SK-N-SH treated with all-trans-retinoic acid at 6 μM for 48 hours (cell line): ENCODE measurements around the gene MYL12B.

Source experiments
- ISL1 ChIP-seq: fragments of 250-450 bp; sonication (Bioruptor Pico); IDR thresholded peaks from 2 replicates; pipeline ENCODE4 v2.1.2; 2022; ENCODE audit warnings: mild to moderate bottlenecking, moderate library complexity
- ZC3H10 ChIP-seq: fragments of 250-450 bp; sonication (Bioruptor Pico); IDR thresholded peaks from 2 replicates; pipeline ENCODE4 v1.5.1; 2021; ENCODE audit warnings: mild to moderate bottlenecking, moderate library complexity
- TF ChIP-seq, protein P1 (sequence below): fragments of 250-450 bp; sonication (Bioruptor Pico); IDR thresholded peaks from 2 replicates; pipeline ENCODE4 v1.8.0; 2020; ENCODE audit warnings: mild to moderate bottlenecking, moderate library complexity, borderline replicate concordance

DNA sequence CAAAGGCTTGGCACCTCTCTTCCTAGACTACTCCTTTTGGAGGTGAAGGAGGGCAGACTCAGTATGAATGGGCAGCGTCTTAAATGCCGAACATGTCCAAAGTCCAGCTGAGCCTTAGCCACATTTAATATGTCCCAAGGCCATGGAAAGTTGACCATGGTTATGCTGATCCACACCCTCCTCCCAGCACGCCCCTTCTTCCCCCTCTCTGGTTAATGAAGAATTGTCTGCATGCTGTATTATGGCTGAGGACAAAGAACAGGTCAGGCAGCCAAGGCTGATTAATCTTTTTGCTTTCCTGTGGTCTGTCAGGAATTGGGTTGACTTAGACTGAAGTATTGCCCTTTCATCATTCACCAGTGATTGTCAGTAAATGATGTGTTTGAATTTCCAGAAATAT, 36.3 kb upstream of the MYL12B start:
- TF ChIP-seq, protein P1, sequence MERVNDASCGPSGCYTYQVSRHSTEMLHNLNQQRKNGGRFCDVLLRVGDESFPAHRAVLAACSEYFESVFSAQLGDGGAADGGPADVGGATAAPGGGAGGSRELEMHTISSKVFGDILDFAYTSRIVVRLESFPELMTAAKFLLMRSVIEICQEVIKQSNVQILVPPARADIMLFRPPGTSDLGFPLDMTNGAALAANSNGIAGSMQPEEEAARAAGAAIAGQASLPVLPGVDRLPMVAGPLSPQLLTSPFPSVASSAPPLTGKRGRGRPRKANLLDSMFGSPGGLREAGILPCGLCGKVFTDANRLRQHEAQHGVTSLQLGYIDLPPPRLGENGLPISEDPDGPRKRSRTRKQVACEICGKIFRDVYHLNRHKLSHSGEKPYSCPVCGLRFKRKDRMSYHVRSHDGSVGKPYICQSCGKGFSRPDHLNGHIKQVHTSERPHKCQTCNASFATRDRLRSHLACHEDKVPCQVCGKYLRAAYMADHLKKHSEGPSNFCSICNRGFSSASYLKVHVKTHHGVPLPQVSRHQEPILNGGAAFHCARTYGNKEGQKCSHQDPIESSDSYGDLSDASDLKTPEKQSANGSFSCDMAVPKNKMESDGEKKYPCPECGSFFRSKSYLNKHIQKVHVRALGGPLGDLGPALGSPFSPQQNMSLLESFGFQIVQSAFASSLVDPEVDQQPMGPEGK: no peak
- no peak for TF ChIP-seq ISL1 (CRISPR knock-in tag)
- TF ChIP-seq ZC3H10 (CRISPR knock-in tag): no peak
